AG20443 (cell line): ENCODE measurements around the gene ENAM.
"Not testable (repeated sequence)": the region's sequence is repeated elsewhere in the genome, so short reads cannot be mapped to it uniquely, and the experiment has no call there.

Source experiments
- DNase-seq: peaks from one replicate; pipeline ENCODE4 v3.0.0; 2012; ENCODE audit warnings: low spot score, mixed read lengths

The ENAM gene

GRCh38 chr4:70624226-70624793 lies 4.2 kb upstream of the ENAM start:
- no peak for DNase-seq

- DNase-seq, result no peak
These were observed 924 bp upstream of the ENAM start for GRCh38 chr4:70627620-70628019.

GRCh38 chr4:70629469-70630090 lies 1.0 kb downstream of the ENAM start:
- no peak for DNase-seq

- DNase-seq, result no peak
These were observed 1.6 kb downstream of the ENAM start for GRCh38 chr4:70630162-70630561.

GRCh38 chr4:70632028-70632427 lies 3.5 kb downstream of the ENAM start:
- no peak for DNase-seq

- no peak for DNase-seq
These were observed 5.9 kb downstream of the ENAM start for GRCh38 chr4:70634482-70634881.

- DNase-seq, result peak; percentile 21
These were observed 8.8 kb downstream of the ENAM start for GRCh38 chr4:70637239-70637913.

- no peak for DNase-seq
These were observed 11.6 kb downstream of the ENAM start for GRCh38 chr4:70640192-70640591.

GRCh38 chr4:70650741-70651140 lies 22.2 kb downstream of the ENAM start:
- DNase-seq, result not testable (repeated sequence)

- DNase-seq, result peak; percentile 55
These were observed 23.4 kb downstream of the ENAM start for GRCh38 chr4:70651864-70652506.

GRCh38 chr4:70654605-70655011 lies 26.1 kb downstream of the ENAM start:
- DNase-seq, result no peak

GRCh38 chr4:70657326-70657725 lies 28.8 kb downstream of the ENAM start:
- no peak for DNase-seq

GRCh38 chr4:70658418-70658817 lies 29.9 kb downstream of the ENAM start:
- DNase-seq, result no peak

GRCh38 chr4:70660106-70660505 lies 31.6 kb downstream of the ENAM start:
- DNase-seq, result no peak

- DNase-seq, result not testable (repeated sequence)
These were observed 32.9 kb downstream of the ENAM start for GRCh38 chr4:70661309-70661922.

GRCh38 chr4:70666369-70666768 lies 37.8 kb downstream of the ENAM start, which contains the start of gene JCHAIN:
TSS of gene JCHAIN (minus strand) at chr4:70666508. CDS start at chr4:70666490, 18 bp downstream.
- no peak for DNase-seq

GRCh38 chr4:70667740-70668535 lies 39.4 kb downstream of the ENAM start:
- peak; percentile 37 for DNase-seq

GRCh38 chr4:70670332-70671014 lies 41.9 kb downstream of the ENAM start:
- DNase-seq, result peak; percentile 58

GRCh38 chr4:70671091-70671490 lies 42.5 kb downstream of the ENAM start:
- DNase-seq, result no peak

- DNase-seq, result no peak
These were observed 45.6 kb downstream of the ENAM start for GRCh38 chr4:70674191-70674590.

- no peak for DNase-seq
These were observed 46.2 kb downstream of the ENAM start for GRCh38 chr4:70674731-70675130.
